Neural cell (in vitro differentiated cells): Measurements from ENCODE around the gene B4GALNT3. TPM values are rescaled to one million over a fixed set of nuclear protein-coding genes. Genes with fewer than 3 reads are reported as not detected.

Experiments used
- H2AFZ ChIP-seq: fragments of 200-600, 300-800 bp; sonication (generic), shearing (Covaris generic); 2 replicates; pipeline ENCODE4 v1.6.0; 2014; ENCODE audit warnings: low read depth, mild to moderate bottlenecking, antibody characterized with exemption, low read length, moderate library complexity
- H3F3A ChIP-seq: fragments of 200-600 bp; shearing (Covaris generic); 2 replicates; pipeline ENCODE4 v1.6.1; 2016; ENCODE audit warnings: mild to moderate bottlenecking, moderate library complexity, mixed read lengths, antibody characterized with exemption, low read length; ENCODE audit not compliant: insufficient read depth, poor library complexity, severe bottlenecking
- H3K27ac ChIP-seq: fragments of 200-600, 300-800 bp; sonication (generic), shearing (Covaris generic); 2 replicates; pipeline ENCODE4 v1.5.1; 2014; ENCODE audit warnings: mild to moderate bottlenecking, low read length, moderate library complexity
- H3K27me3 ChIP-seq: fragments of 300-800, 200-600 bp; sonication (generic), shearing (Covaris generic); 2 replicates; pipeline ENCODE4 v1.6.0; 2014; ENCODE audit warnings: mild to moderate bottlenecking, low read depth, low read length, moderate library complexity; ENCODE audit not compliant: insufficient read depth
- H3K36me3 ChIP-seq: fragments of 300-800, 200-600 bp; sonication (generic), shearing (Covaris generic); 2 replicates; pipeline ENCODE4 v1.5.1; 2014; ENCODE audit warnings: mild to moderate bottlenecking, antibody characterized with exemption, low read length, moderate library complexity; ENCODE audit not compliant: insufficient read depth
- H3K4me2 ChIP-seq: fragments of 300-800, 200-600 bp; sonication (generic), shearing (Covaris generic); 2 replicates; pipeline ENCODE4 v1.6.0; 2014; ENCODE audit warnings: mild to moderate bottlenecking, low read length
- H3K4me3 ChIP-seq: fragments of 300-800, 200-600 bp; sonication (generic), shearing (Covaris generic); 2 replicates; pipeline ENCODE4 v1.5.1; 2014; ENCODE audit warnings: mild to moderate bottlenecking, low read length, moderate library complexity
- H3K79me2 ChIP-seq: fragments of 200-600 bp; shearing (Covaris generic); replicated peaks from 2 replicates; pipeline ENCODE4 v1.6.0; 2014; ENCODE audit warnings: mild to moderate bottlenecking, low read length, moderate library complexity; ENCODE audit not compliant: insufficient read depth
- H3K9ac ChIP-seq: fragments of 300-800, 200-600 bp; sonication (generic), shearing (Covaris generic); 2 replicates; pipeline ENCODE4 v1.6.1; 2016; ENCODE audit warnings: mild to moderate bottlenecking, low read length, mixed read lengths
- H3K9me2 ChIP-seq: fragments of 200-600 bp; shearing (Covaris generic); 2 replicates; pipeline ENCODE4 v1.6.1; 2016; ENCODE audit warnings: mild to moderate bottlenecking, low read length, mixed read lengths; ENCODE audit not compliant: insufficient read depth
- H3K9me3 ChIP-seq: fragments of 200-600, 300-800 bp; sonication (generic), shearing (Covaris generic); 2 replicates; pipeline ENCODE4 v1.6.1; 2016; ENCODE audit warnings: mild to moderate bottlenecking, mixed run types, low read length, moderate library complexity, mixed read lengths
- H4K20me1 ChIP-seq: fragments of 200-600 bp; shearing (Covaris generic); 2 replicates; pipeline ENCODE4 v1.6.1; 2016; ENCODE audit warnings: mild to moderate bottlenecking, mixed run types; ENCODE audit not compliant: insufficient read depth
- CTCF ChIP-seq: fragments of 450-650 bp; IDR thresholded peaks from 2 replicates; pipeline ENCODE4 v1.5.1; 2014; ENCODE audit warnings: antibody characterized with exemption, mild to moderate bottlenecking, moderate library complexity; ENCODE audit not compliant: poor library complexity, severe bottlenecking
- EP300 ChIP-seq: fragments of 450-650 bp; conservative IDR thresholded peaks from 2 replicates; pipeline ENCODE4 v1.6.1; 2014; ENCODE audit warnings: antibody characterized with exemption, mild to moderate bottlenecking, moderate library complexity; ENCODE audit not compliant: poor library complexity, severe bottlenecking
- EZH2 ChIP-seq: fragments of 200-600, 300-800 bp; shearing (Covaris generic), sonication (generic); IDR thresholded peaks from 2 replicates; pipeline ENCODE4 v1.6.1; 2014; ENCODE audit warnings: antibody characterized with exemption, low read length, borderline replicate concordance, mild to moderate bottlenecking; ENCODE audit not compliant: insufficient read depth, poor library complexity, severe bottlenecking
- MXI1 ChIP-seq: fragments of 450-650 bp; conservative IDR thresholded peaks from 2 replicates; pipeline ENCODE4 v1.6.1; 2014; ENCODE audit warnings: antibody characterized with exemption, mild to moderate bottlenecking; ENCODE audit not compliant: poor library complexity, severe bottlenecking
- POLR2AphosphoS5 ChIP-seq: IDR thresholded peaks from 2 replicates; pipeline ENCODE4 v1.6.1; 2012
- RAD21 ChIP-seq: fragments of 450-650 bp; conservative IDR thresholded peaks from 2 replicates; pipeline ENCODE4 v1.6.1; 2014; ENCODE audit warnings: antibody characterized with exemption, mild to moderate bottlenecking, moderate library complexity
- REST ChIP-seq: IDR thresholded peaks from 2 replicates; pipeline ENCODE4 v1.6.1; 2012; ENCODE audit warnings: borderline replicate concordance
- SMC3 ChIP-seq: fragments of 450-650 bp; conservative IDR thresholded peaks from 2 replicates; pipeline ENCODE4 v1.6.1; 2014; ENCODE audit warnings: antibody characterized with exemption, mild to moderate bottlenecking, moderate library complexity; ENCODE audit not compliant: poor library complexity
- TAF1 ChIP-seq: IDR thresholded peaks from 2 replicates; pipeline ENCODE4 v1.6.1; 2012; ENCODE audit warnings: low read depth
- polyA plus RNA-seq: library from polyadenylated mRNA; depleted of rRNA; stranded (reverse); fragments of >200 nt; gene quantifications from 2 replicates; pipeline ENCODE4 v1.2.3, GENCODE V29; 2014

Gene B4GALNT3
- polyA plus RNA-seq, 1 donor from 2014 or later = 6.7 TPM

GRCh38 chr12:570921-571794 lies 111.4 kb downstream of the B4GALNT3 start:
- no peaks in the 10 kb centered on the region for H4K20me1 ChIP-seq
- no peak overlapping the region for H3K4me2 ChIP-seq
- H3K27me3 ChIP-seq = no peaks in the 10 kb centered on the region
- TF ChIP-seq RAD21 (no peak), MXI1 (no peak), EP300 (no peak), REST (no peak), SMC3 (no peak), TAF1 (no peak), POLR2AphosphoS5 (no peak), CTCF (no peak), EZH2 (no peak)
- H3K9me3 ChIP-seq = no peaks in the 10 kb centered on the region
- no peak overlapping the region for H2AFZ ChIP-seq
- no peaks in the 10 kb centered on the region for H3K9me2 ChIP-seq
- H3K79me2 ChIP-seq = no peaks in the 10 kb centered on the region
- no peak overlapping the region for H3K4me3 ChIP-seq
- no peak overlapping the region for H3K9ac ChIP-seq
- no peaks in the 10 kb centered on the region for H3K36me3 ChIP-seq
- H3F3A ChIP-seq = no peaks in the 10 kb centered on the region
- H3K27ac ChIP-seq = no peak overlapping the region

- Histone ChIP-seq H3K9me2 (no peaks in the 10 kb centered on the region), H4K20me1 (no peaks in the 10 kb centered on the region), H3K4me2 (no peak overlapping the region), H3K79me2 (no peaks in the 10 kb centered on the region), H2AFZ (no peak overlapping the region), H3K27ac (no peak overlapping the region), H3K27me3 (no peaks in the 10 kb centered on the region), H3K36me3 (no peaks in the 10 kb centered on the region), H3K9me3 (no peaks in the 10 kb centered on the region), H3K9ac (no peak overlapping the region), H3F3A (no peaks in the 10 kb centered on the region), H3K4me3 (no peak overlapping the region)
- TF ChIP-seq RAD21 (no peak), REST (no peak), MXI1 (no peak), POLR2AphosphoS5 (no peak), SMC3 (no peak), TAF1 (no peak)
These were observed 112.2 kb downstream of the B4GALNT3 start for GRCh38 chr12:571795-572531.
